ENCODE data around the gene SLC25A45.
"Not testable (repeated sequence)": the region's sequence is repeated elsewhere in the genome, so short reads cannot be mapped to it uniquely, and the experiment has no call there.

SLC25A45 gene

DNA sequence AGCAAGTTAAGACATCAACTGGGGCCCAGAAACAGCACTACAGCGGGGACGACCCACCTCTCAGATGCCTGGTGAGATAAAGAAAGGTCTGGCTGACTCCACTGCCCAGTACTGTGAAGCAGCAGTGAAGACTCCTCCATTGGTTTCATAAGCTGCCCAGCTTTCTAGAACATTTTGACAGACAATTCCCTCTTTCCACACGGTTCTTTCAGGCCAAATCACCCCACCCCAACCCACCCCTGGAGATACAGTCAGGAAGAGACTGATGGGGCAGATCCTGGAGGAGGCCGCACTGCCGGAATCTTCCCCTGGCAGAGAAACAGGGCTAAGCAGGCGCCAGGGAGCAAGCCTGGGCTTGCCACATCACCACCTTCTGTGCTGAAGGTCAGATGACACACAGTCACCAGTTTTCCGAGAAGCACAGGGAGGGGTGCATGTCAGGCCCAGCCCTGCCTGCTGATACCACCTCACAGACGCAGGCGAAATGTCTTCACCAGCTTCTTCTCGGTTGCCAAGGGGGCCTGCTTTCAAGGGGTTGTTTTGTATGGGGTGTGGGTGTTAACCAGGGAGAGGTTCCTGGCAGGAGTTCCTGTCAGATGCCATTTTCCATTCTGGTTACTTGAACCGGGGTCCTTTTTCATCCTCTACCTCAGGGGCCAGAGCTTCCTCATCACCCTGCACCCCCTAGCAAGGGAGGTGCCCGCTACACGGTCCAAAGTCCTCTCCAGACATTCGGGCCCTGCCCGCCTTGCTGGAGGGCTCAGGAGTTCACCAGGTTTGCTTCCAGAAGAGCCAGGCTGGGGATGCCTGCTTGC, 38.7 kb upstream of the SLC25A45 start:
- DNase-seq = peak; percentile 84

GRCh38 chr11:65420506-65420905, 38.1 kb upstream of the SLC25A45 start:
- DNase-seq = no peak

DNA sequence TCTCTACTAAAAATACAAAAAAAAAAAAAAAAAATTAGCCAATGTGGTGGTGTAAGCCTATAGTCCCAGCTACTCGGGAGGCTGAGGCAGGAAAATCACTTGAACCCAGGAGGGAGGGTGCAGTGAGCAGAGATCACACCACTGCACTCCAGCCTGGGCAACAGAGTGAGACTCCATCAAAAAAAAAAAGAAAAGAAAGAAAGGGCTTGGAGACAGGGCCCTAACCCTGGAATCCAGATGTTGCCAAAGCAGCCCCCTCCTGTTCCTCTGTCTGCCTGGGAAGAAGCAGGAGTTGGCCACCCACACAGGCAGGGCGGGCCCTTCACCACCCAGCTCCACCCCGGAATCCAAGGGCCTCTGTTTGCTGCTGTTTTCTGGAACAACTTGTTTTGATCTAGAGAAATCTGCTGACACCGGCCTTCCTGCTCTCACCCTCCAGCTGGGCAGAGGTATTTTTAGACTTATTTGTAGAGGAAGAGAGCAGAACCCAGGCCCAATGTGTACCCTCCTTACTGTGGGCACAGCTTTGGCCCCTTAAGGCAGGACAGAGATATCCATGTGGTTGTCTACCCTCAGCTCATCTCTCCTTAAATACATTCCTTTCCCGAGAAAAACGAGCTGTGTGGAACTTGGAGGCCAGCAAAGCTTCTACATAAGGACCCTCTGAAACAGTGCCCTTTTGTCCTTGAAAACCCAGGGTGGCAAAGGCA, 37.5 kb upstream of the SLC25A45 start:
- DNase-seq = peak; percentile 90

DNA sequence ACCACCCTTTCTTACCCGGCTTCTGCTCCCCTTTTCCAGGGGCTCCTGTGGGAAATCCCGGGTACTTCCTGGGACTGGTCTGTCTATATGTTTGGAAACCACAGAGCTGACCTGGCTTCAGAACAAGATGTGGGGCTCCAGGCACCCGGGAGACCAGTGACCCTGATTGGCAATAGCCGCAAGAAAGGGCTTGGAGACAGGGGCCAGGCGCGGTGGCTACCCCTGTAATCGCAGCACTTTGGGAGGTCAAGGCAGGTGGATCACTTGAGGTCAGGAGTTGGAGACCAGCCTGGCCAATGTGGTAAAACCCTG, 37.0 kb upstream of the SLC25A45 start:
- DNase-seq = no peak

DNA sequence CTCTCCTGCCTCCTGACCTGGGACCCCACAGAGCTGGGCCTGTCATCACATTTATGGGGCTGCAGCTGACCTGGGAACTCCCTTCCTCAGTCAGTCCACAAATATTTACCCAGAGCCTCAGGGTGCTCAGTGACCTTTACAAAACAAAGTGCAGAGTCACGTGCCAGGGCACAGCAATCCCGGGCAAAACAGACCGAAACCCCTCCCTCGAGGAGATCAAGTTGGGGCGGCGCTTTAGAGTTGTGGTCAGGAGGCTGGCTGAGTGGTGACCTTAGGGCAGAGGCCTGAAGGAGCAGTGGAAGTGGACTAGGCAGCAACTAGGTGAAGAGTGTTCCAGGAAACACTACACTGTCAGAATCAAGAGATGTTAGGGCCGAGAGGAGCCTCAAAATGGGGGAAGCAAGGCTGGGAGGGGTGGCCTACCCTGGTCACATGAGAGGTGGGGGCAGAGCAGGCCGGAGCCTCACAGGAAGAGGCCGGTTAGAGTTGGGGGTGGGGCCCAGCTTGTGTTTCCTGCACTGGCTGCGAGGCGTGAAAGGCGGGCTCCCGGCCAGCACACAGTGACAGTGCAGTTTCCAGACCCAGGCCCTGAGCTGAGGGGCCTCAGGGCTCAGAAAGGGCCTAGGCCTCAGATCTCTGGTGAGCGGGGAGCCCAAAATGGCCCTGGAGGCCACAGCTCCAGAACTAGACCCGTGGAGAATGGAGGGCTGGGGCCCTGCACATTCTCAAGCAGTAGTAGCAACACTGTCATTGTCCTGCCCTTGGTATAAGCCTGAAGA, 36.4 kb upstream of the SLC25A45 start:
- peak; percentile 98 for DNase-seq

GRCh38 chr11:65418431-65418680, 35.9 kb upstream of the SLC25A45 start:
- no peak for DNase-seq

- DNase-seq = no peak
Measured at GRCh38 chr11:65417702-65418430, 35.4 kb upstream of the SLC25A45 start.

- no peak for DNase-seq
Measured at GRCh38 chr11:65416841-65417701, 34.6 kb upstream of the SLC25A45 start.

- peak; percentile 71 for DNase-seq
Measured at GRCh38 chr11:65416341-65416824, 33.9 kb upstream of the SLC25A45 start.

GRCh38 chr11:65415499-65416340, 33.3 kb upstream of the SLC25A45 start:
- no peak for DNase-seq

GRCh38 chr11:65414776-65415498, 32.5 kb upstream of the SLC25A45 start:
- no peak for DNase-seq

DNA sequence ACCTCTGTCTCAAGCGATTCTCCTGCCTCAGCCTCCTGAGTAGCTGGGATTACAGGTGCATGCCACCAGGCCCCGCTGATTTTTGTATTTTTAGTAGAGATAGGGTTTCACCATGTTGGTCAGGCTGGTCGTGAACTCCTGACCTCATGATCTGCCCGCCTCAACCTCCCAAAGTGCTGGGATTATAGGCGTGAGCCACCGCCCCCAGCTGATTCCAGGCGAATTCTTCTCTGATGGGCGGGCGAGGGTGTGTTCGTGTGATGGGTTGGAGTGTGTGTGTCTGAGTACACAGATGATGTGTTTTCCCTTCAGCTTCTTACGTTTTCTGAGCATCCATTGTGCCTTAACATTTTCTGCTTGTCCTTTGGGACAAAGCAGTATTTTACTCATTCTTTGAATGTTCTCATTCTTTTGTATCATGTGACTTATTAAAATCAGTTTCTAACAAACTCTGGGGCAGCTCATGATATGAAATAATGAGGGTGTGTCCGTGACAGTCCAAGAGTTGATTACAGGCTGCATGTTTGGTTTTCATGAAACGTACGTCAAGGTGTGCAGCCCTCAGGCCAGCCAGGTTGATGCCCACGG, 30.7 kb upstream of the SLC25A45 start:
- not testable (repeated sequence) for DNase-seq

DNA sequence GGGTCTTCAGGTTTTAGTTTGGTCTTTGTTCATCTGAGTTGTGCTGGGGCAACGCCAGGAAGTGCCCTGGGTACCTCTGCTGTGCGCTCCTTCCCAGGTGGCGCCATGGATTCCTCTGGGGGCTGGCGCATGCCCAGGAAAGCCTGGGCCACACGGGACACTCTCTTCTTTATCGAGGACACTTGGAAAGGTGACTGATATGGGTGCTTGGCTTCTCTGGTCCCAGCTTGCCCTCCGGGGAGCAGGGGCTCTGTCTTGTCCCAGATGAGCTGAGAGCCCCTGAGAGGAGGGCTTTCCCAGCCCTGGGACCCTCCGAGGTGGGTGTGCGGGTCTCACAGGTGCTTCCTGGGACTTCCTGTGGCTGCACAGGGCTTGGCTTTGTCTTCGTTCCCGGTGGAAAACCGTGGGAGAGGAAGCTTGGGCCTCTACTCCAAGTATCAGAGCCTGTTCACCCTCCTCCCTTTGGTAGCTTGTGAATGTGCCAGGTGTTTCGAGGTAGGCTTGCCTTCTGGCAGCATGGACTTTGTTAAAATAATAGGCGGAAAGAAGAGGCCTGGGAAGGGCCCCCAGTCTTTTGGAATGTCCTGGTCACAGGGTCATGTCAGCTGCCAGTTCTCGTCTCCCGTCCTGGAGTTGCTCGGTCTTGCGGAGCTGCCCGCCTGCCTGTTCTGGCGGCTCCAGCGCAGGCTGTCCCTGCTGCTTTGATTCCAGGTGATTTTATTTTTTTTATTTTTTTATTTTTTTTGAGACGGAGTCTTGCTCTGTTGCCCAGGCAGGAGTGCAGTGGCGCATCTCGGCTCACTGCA, 30.0 kb upstream of the SLC25A45 start:
- DNase-seq = no peak

GRCh38 chr11:65411681-65412070, 29.2 kb upstream of the SLC25A45 start:
- DNase-seq = no peak

GRCh38 chr11:65410936-65411680, 28.7 kb upstream of the SLC25A45 start:
- no peak for DNase-seq

DNA sequence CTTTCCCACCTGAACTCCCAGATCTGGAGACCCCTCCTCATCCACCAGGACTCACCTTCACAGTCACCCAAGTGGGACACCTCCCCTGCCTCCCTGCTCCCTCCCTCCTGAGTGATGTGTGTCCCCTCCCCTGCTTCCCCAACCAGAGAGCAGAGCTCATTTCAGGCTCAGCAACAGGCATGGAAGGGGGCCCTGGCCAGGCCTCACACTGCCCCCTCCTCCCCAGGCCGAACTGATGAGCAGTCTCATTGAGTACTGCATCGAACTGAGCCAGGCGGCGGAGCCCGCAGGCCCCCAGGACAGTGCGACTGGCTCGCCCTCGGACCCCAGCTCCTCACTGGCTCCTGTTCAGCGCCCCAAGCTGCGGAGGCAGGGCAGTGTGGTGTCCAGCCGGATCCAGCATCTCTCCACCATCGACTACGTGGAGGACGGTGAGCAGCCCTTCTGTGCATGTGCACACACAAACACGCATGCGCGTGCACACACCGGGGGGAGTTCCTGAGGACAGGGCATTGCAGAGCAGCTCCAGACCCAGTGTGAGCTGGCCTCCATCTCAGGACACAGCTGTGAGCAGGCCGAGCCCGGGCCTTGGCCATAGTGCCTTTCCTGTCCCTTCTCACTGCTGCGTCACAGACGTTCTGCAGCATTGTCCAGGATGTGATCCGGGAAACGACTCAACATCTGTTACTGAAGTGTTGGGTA, 22.3 kb upstream of the SLC25A45 start:
- no peak for DNase-seq

GRCh38 chr11:65404210-65404609, 21.8 kb upstream of the SLC25A45 start:
- no peak for DNase-seq

GRCh38 chr11:65403607-65404121, 21.2 kb upstream of the SLC25A45 start:
- no peak for DNase-seq
